NCI-H82 treated with DMSO at 0.1 percent for 48 hours (cell line): ENCODE measurements around the gene DDX31.

ENCODE experiments used
- DNase-seq: peaks from one replicate; lab custom pipeline; 2025; ENCODE audit not compliant: unreplicated experiment; lab: John Stamatoyannopoulos, UW

DDX31 gene

GRCh38 chr9:132674485-132674884, 4.7 kb upstream of the DDX31 start:
- no peak for DNase-seq

GRCh38 chr9:132673355-132673754, 3.6 kb upstream of the DDX31 start:
- DNase-seq = peak; percentile 17

- no peak for DNase-seq
These were observed 2.6 kb upstream of the DDX31 start for GRCh38 chr9:132672413-132672690.

- no peak for DNase-seq
These were observed 2.0 kb upstream of the DDX31 start for GRCh38 chr9:132671620-132672412.

GRCh38 chr9:132670457-132671391, 941 bp upstream of the DDX31 start, which contains the start of gene GTF3C4:
Gene GTF3C4 (plus strand): TSS chr9:132670464. CDS start chr9:132670599, 135 bp downstream.
- DNase-seq = peak; percentile 14

- peak; percentile 6 for DNase-seq
These were observed 475 bp downstream of the DDX31 start for GRCh38 chr9:132669319-132669697.

GRCh38 chr9:132663851-132664250, 5.9 kb downstream of the DDX31 start:
- no peak for DNase-seq

GRCh38 chr9:132663117-132663516, 6.7 kb downstream of the DDX31 start:
- no peak for DNase-seq

GRCh38 chr9:132662152-132662945, 7.4 kb downstream of the DDX31 start:
- no peak for DNase-seq

GRCh38 chr9:132656299-132656698, 13.5 kb downstream of the DDX31 start:
- DNase-seq = no peak

- no peak for DNase-seq
These were observed 18.5 kb downstream of the DDX31 start for GRCh38 chr9:132651259-132651658.

GRCh38 chr9:132648685-132649084, 21.1 kb downstream of the DDX31 start:
- no peak for DNase-seq

GRCh38 chr9:132648283-132648682, 21.5 kb downstream of the DDX31 start:
- no peak for DNase-seq

- DNase-seq = no peak
These were observed 22.0 kb downstream of the DDX31 start for GRCh38 chr9:132647806-132648205.

GRCh38 chr9:132647355-132647754, 22.4 kb downstream of the DDX31 start:
- no peak for DNase-seq

GRCh38 chr9:132646726-132647125, 23.1 kb downstream of the DDX31 start:
- no peak for DNase-seq

GRCh38 chr9:132645711-132646110, 24.1 kb downstream of the DDX31 start:
- DNase-seq = peak; percentile 55

GRCh38 chr9:132645306-132645705, 24.5 kb downstream of the DDX31 start:
- DNase-seq = peak; percentile 91

- DNase-seq = peak; percentile 40
These were observed 25.5 kb downstream of the DDX31 start for GRCh38 chr9:132644251-132644650.

GRCh38 chr9:132641216-132641615, 28.6 kb downstream of the DDX31 start:
- DNase-seq = no peak

GRCh38 chr9:132639322-132639721, 30.5 kb downstream of the DDX31 start:
- DNase-seq = no peak
